CD14-positive monocyte (primary cell): ENCODE data around the gene FSTL3. TPM values are rescaled to one million over a fixed set of nuclear protein-coding genes. Genes with fewer than 3 reads are reported as not detected.

Experiments
- DNase-seq, 3 donors: peaks; one replicate each; pipeline ENCODE4 v3.0.0-alpha.2; 2011 to 2022
- H2AFZ ChIP-seq: 2 replicates; pipeline ENCODE4 v1.6.0; 2012; ENCODE audit warnings: mild to moderate bottlenecking, low read depth, low read length, inconsistent platforms; ENCODE audit not compliant: insufficient read depth, poor library complexity, severe bottlenecking
- H3K27ac ChIP-seq, 2 donors: 1 replicate in 1 of 2; 2 replicates in 1 of 2; pipeline ENCODE4 v1.5.1; 2012 to 2013; ENCODE audit warnings: low read length in 2 of 2, control low read depth in 1 of 2, inconsistent platforms in 1 of 2, low read depth in 1 of 2, mild to moderate bottlenecking in 1 of 2
- H3K27me3 ChIP-seq, 2 donors: one replicate each; pipeline versions ENCODE4 v1.6.0 to v1.6.1; 2011 to 2013; ENCODE audit warnings: low read length in 2 of 2; ENCODE audit not compliant: control insufficient read depth in 2 of 2, insufficient read depth in 2 of 2
- H3K36me3 ChIP-seq, 2 donors: replicated peaks in 1 of 2; 1 replicate in 1 of 2; 2 replicates in 1 of 2; pipeline versions ENCODE4 v1.5.1 to v1.6.1; 2012 to 2013; ENCODE audit warnings: low read length in 2 of 2, control low read depth in 1 of 2, inconsistent platforms in 1 of 2, mild to moderate bottlenecking in 1 of 2; ENCODE audit not compliant: insufficient read depth in 2 of 2, control insufficient read depth in 1 of 2
- H3K4me1 ChIP-seq, 2 donors: 1 replicate in 1 of 2; 2 replicates in 1 of 2; pipeline versions ENCODE4 v1.5.1 to v1.6.1; 2012 to 2013; ENCODE audit warnings: low read length in 2 of 2, control low read depth in 1 of 2, inconsistent platforms in 1 of 2, mild to moderate bottlenecking in 1 of 2, moderate library complexity in 1 of 2; ENCODE audit not compliant: insufficient read depth in 2 of 2, control insufficient read depth in 1 of 2
- H3K4me2 ChIP-seq: replicated peaks from 2 replicates; pipeline ENCODE3; 2012; ENCODE audit warnings: low read length, moderate library complexity, mild to moderate bottlenecking; ENCODE audit not compliant: poor library complexity, severe bottlenecking; ENCODE audit errors: extremely low read depth
- H3K4me3 ChIP-seq, 3 experiments: fragments of 200-600 bp in 1 of 3; sonication (generic) in 1 of 3; replicated peaks in 1 of 3; 1 replicate in 2 of 3; 2 replicates in 1 of 3; pipeline ENCODE4 v1.5.1; 2011 to 2013; ENCODE audit warnings: low read length in 3 of 3, mild to moderate bottlenecking in 3 of 3, control low read depth in 2 of 3, low read depth in 2 of 3, inconsistent platforms in 1 of 3, moderate library complexity in 1 of 3
- H3K79me2 ChIP-seq: 2 replicates; pipeline ENCODE4 v1.6.0; 2012; ENCODE audit warnings: mild to moderate bottlenecking, control low read depth, inconsistent platforms, low read length, moderate library complexity; ENCODE audit not compliant: insufficient read depth
- H3K9ac ChIP-seq: 2 replicates; pipeline ENCODE4 v1.6.0; 2017; ENCODE audit warnings: low read length, mild to moderate bottlenecking; ENCODE audit not compliant: insufficient read depth, poor library complexity, severe bottlenecking
- H3K9me3 ChIP-seq, 2 donors: replicated peaks in 1 of 2; 1 replicate in 1 of 2; 2 replicates in 1 of 2; pipeline versions ENCODE4 v1.5.1 to v1.6.1; 2012 to 2013; ENCODE audit warnings: low read length in 2 of 2, control low read depth in 1 of 2; ENCODE audit not compliant: control insufficient read depth in 1 of 2, insufficient read depth in 1 of 2
- H4K20me1 ChIP-seq: 2 replicates; pipeline ENCODE4 v1.6.0; 2012; ENCODE audit warnings: mild to moderate bottlenecking, low read length, control low read depth, moderate library complexity; ENCODE audit not compliant: insufficient read depth
- H3K27ac Mint-ChIP-seq, 7 donors: one replicate each; pipeline ENCODE4 v1.8.0; 2020; ENCODE audit warnings: mild to moderate bottlenecking in 7 of 7, mixed read lengths in 7 of 7, moderate library complexity in 6 of 7, inconsistent platforms in 2 of 7
- H3K27me3 Mint-ChIP-seq, 3 donors: one replicate each; pipeline ENCODE4 v1.8.0; 2021 to 2022; ENCODE audit warnings: low read depth in 3 of 3, mild to moderate bottlenecking in 3 of 3, mixed read lengths in 3 of 3, moderate library complexity in 3 of 3, inconsistent platforms in 1 of 3
- H3K36me3 Mint-ChIP-seq, 2 donors: one replicate each; pipeline ENCODE4 v1.8.0; 2020; ENCODE audit warnings: mixed read lengths in 2 of 2, inconsistent platforms in 1 of 2, mild to moderate bottlenecking in 1 of 2
- H3K4me1 Mint-ChIP-seq: one replicate; pipeline ENCODE4 v1.8.0; 2020; ENCODE audit warnings: mild to moderate bottlenecking, mixed read lengths
- H3K4me3 Mint-ChIP-seq, 2 donors: one replicate each; pipeline ENCODE4 v1.8.0; 2020; ENCODE audit warnings: mild to moderate bottlenecking in 2 of 2, mixed read lengths in 2 of 2, moderate library complexity in 1 of 2
- H3K9me3 Mint-ChIP-seq, 7 donors: one replicate each; pipeline ENCODE4 v1.8.0; 2020 to 2022; ENCODE audit warnings: mixed read lengths in 7 of 7, mild to moderate bottlenecking in 6 of 7, moderate library complexity in 6 of 7, inconsistent platforms in 2 of 7
- CTCF ChIP-seq: fragments of 200-600 bp; IDR thresholded peaks from one replicate; pipeline ENCODE4 v1.8.0; 2022; ENCODE audit warnings: antibody characterized with exemption, mild to moderate bottlenecking
- WGBS: methylation state at CpG from one replicate; pipeline ENCODE4 v1.1.5; 2013; ENCODE audit warnings: missing lambda C conversion rate; ENCODE audit not compliant: insufficient coverage; 5-methylcytosine and 5-hydroxymethylcytosine counted together
- intact Hi-C, 2 donors: fragments of 100-400 bp; cut with micrococcal nuclease; formaldehyde crosslinking; loops; one replicate each; pipeline versions ENCODE4 v1.15.0 to v1.15.1; 2023
- polyA plus RNA-seq, 3 donors: library from polyadenylated mRNA; depleted of rRNA in 1 of 3; unstranded in 2 of 3; stranded (reverse) in 1 of 3; fragments of 300-500 nt in 2 of 3; fragments of >200 nt in 1 of 3; fragmentation: Illumina TruSeq in 2 of 3; gene quantifications; 1 replicate in 2 of 3; 2 replicates in 1 of 3; pipeline ENCODE4 v1.2.3, GENCODE V29; 2012 to 2021

FSTL3 gene
- polyA plus RNA-seq, 3 donors, result 2.5 to 42.1 (median 5.2) TPM

- H3K9me3 ChIP-seq, result no peaks in the 10 kb centered on the region
- no peak overlapping the region for H3K4me2 ChIP-seq
- no peaks in the 10 kb centered on the region for H3K4me1 Mint-ChIP-seq
- intact Hi-C loops, result no loop called here
- H3K9ac ChIP-seq, result no peak overlapping the region
- H3K27ac ChIP-seq, result no peak overlapping the region
- peaks cover 21% of the 10 kb centered on the region for H3K79me2 ChIP-seq
- H3K36me3 Mint-ChIP-seq, result peaks cover 23 to 64% of the 10 kb centered on the region in 2 donors
- H3K4me3 Mint-ChIP-seq, result no peak overlapping the region
- H3K36me3 ChIP-seq, result peaks cover 68 to 75% of the 10 kb centered on the region in 2 donors
- peaks cover 81% of the 10 kb centered on the region for H4K20me1 ChIP-seq
- no peak overlapping the region for H2AFZ ChIP-seq
- no peak for TF ChIP-seq CTCF
- no peak for DNase-seq
- H3K4me1 ChIP-seq, result no peaks in the 10 kb centered on the region
- H3K27ac Mint-ChIP-seq, result no peak overlapping the region
- WGBS, result 97% methylated on average over 37 of the region's 52 CpGs
- no peaks in the 10 kb centered on the region for H3K27me3 Mint-ChIP-seq
- H3K27me3 ChIP-seq, result no peaks in the 10 kb centered on the region
- H3K9me3 Mint-ChIP-seq, result no peaks in the 10 kb centered on the region
- H3K4me3 ChIP-seq, result no peak overlapping the region
Measured at GRCh38 chr19:647566-648284, 28.5 kb upstream of the FSTL3 start.

- no peak overlapping the region for H3K4me2 ChIP-seq
- Mint-ChIP-seq H3K4me1 (no peaks in the 10 kb centered on the region), H3K36me3 (peaks cover 25 to 68% of the 10 kb centered on the region in 2 donors), H3K27ac (no peak overlapping the region), H3K4me3 (no peak overlapping the region), H3K27me3 (no peaks in the 10 kb centered on the region), H3K9me3 (no peaks in the 10 kb centered on the region)
- no peak for TF ChIP-seq CTCF
- H2AFZ ChIP-seq, result no peak overlapping the region
- H4K20me1 ChIP-seq, result peaks cover 87% of the 10 kb centered on the region
- intact Hi-C loops, result no loop called here
- no peak overlapping the region for H3K4me3 ChIP-seq
- peaks cover 73 to 81% of the 10 kb centered on the region in 2 donors for H3K36me3 ChIP-seq
- DNase-seq, result no peak
- no peaks in the 10 kb centered on the region for H3K9me3 ChIP-seq
- no peaks in the 10 kb centered on the region for H3K4me1 ChIP-seq
- no peak overlapping the region for H3K9ac ChIP-seq
- H3K27me3 ChIP-seq, result no peaks in the 10 kb centered on the region
- 97% methylated on average over 20 of the region's 29 CpGs for WGBS
- H3K27ac ChIP-seq, result no peak overlapping the region
- H3K79me2 ChIP-seq, result peaks cover 27% of the 10 kb centered on the region
Measured at GRCh38 chr19:648305-648704, 27.9 kb upstream of the FSTL3 start.
